CD4-positive, alpha-beta T cell (primary cell): ENCODE results near the gene STOX2. TPM values are rescaled to one million over a fixed set of nuclear protein-coding genes. Genes with fewer than 3 reads are reported as not detected.

ENCODE experiments used
- ATAC-seq: fragments of 200-7000 bp; cut with Tn5 transposase; one replicate; pipeline ENCODE4 v1.10.0; 2022; ENCODE audit warnings: mild to moderate bottlenecking; ENCODE audit not compliant: poor library complexity
- CTCF ChIA-PET: fragments of 350-600 bp; sonication (Branson Sonifier 250); formaldehyde crosslinking; loops from one replicate; lab custom pipeline; 2021; ENCODE audit warnings: antibody characterized with exemption, inconsistent platforms; lab: Charles Lee
- POLR2A ChIA-PET: fragments of 350-600 bp; sonication (Branson Sonifier 250); formaldehyde crosslinking; loops from one replicate; lab custom pipeline; 2021; ENCODE audit warnings: antibody characterized with exemption, inconsistent platforms; lab: Charles Lee
- DNase-seq, 14 experiments: peaks; one replicate each; pipeline ENCODE4 v3.0.0-alpha.2; 2013 to 2020; ENCODE audit warnings: mixed read lengths in 2 of 14
- H3K27ac ChIP-seq, 2 donors: one replicate each; pipeline versions ENCODE4 v1.5.1 to v1.7.0; 2013; ENCODE audit warnings: low read length in 2 of 2, low read depth in 1 of 2, mild to moderate bottlenecking in 1 of 2
- H3K27me3 ChIP-seq, 2 experiments: 1 replicate in 1 of 2; 2 replicates in 1 of 2; pipeline versions ENCODE4 v1.6.1 to v1.7.0; 2013; ENCODE audit warnings: low read length in 2 of 2, control low read depth in 1 of 2, mild to moderate bottlenecking in 1 of 2, moderate library complexity in 1 of 2; ENCODE audit not compliant: insufficient read depth in 2 of 2, control insufficient read depth in 1 of 2
- H3K36me3 ChIP-seq: one replicate; pipeline ENCODE4 v1.6.1; 2013; ENCODE audit warnings: low read length, control low read depth; ENCODE audit not compliant: insufficient read depth
- H3K4me1 ChIP-seq: one replicate; pipeline ENCODE4 v1.6.1; 2013; ENCODE audit warnings: low read length, control low read depth; ENCODE audit not compliant: insufficient read depth
- H3K4me3 ChIP-seq: one replicate; pipeline ENCODE4 v1.5.1; 2013; ENCODE audit warnings: mild to moderate bottlenecking, low read length, moderate library complexity
- H3K9me3 ChIP-seq, 2 experiments: 1 replicate in 1 of 2; 2 replicates in 1 of 2; pipeline versions ENCODE4 v1.6.1 to v1.7.0; 2013; ENCODE audit warnings: low read length in 2 of 2, mild to moderate bottlenecking in 2 of 2, control low read depth in 1 of 2, moderate library complexity in 1 of 2; ENCODE audit not compliant: control insufficient read depth in 1 of 2, insufficient read depth in 1 of 2
- H3K27ac Mint-ChIP-seq: one replicate; pipeline ENCODE4 v1.8.0; 2020; ENCODE audit warnings: mixed read lengths
- H3K27me3 Mint-ChIP-seq: one replicate; pipeline ENCODE4 v1.8.0; 2021; ENCODE audit warnings: mixed read lengths
- H3K36me3 Mint-ChIP-seq: one replicate; pipeline ENCODE4 v1.8.0; 2021; ENCODE audit warnings: low read depth, mixed read lengths
- H3K4me1 Mint-ChIP-seq: one replicate; pipeline ENCODE4 v1.8.0; 2021; ENCODE audit warnings: low read depth, mixed read lengths
- H3K4me3 Mint-ChIP-seq: one replicate; pipeline ENCODE4 v1.8.0; 2020; ENCODE audit warnings: mild to moderate bottlenecking, mixed read lengths
- H3K9me3 Mint-ChIP-seq: one replicate; pipeline ENCODE4 v1.8.0; 2020; ENCODE audit warnings: mixed read lengths
- intact Hi-C, 2 experiments: fragments of 100-400 bp; cut with DNase I in 1 of 2; cut with micrococcal nuclease in 1 of 2; formaldehyde crosslinking; loops; one replicate each; pipeline versions ENCODE4 v1.15.1 to v1.9.0; 2023 to 2025; cut with DNase I, micrococcal nuclease
- total RNA-seq, 174 experiments: library from RNA in 2 of 174; stranded (reverse) in 2 of 174; gene quantifications; one replicate each; pipeline ENCODE4 v1.2.3 and lab custom pipeline; 2021 to 2026
- TF ChIP-seq, protein P1 (sequence below): fragments of 200-600 bp; IDR thresholded peaks from one replicate; pipeline ENCODE4 v1.8.0; 2022; ENCODE audit warnings: antibody characterized with exemption, mild to moderate bottlenecking

STOX2 gene
- total RNA-seq, 2 experiments from 2014 or later, result not detected

DNA sequence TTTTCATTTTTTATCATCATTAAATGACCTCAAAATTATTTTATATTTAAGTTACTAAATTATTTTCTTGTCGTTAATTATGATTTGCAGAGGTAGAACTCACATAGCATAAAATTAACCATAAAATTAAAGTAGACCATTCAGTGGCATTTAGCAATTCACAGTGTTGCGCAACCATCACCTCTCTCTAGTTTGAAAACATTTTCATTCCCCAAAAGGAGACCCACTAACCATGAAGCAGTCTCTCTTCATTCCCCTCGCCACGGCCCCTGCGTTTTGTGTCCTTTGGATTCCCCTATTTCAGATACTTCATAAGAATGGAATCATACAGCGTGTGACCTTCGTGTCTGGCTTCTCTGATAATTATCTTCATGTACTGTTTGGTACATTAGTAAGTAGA, 157.7 kb downstream of the STOX2 start:
- no peaks in the 10 kb centered on the region for H3K9me3 Mint-ChIP-seq
- H3K36me3 Mint-ChIP-seq, result no peaks in the 10 kb centered on the region
- ATAC-seq, result no peak
- no peak overlapping the region for H3K27ac Mint-ChIP-seq
- H3K9me3 ChIP-seq, result no peaks in the 10 kb centered on the region
- H3K4me1 Mint-ChIP-seq, result no peaks in the 10 kb centered on the region
- H3K27me3 Mint-ChIP-seq, result peaks cover 14% of the 10 kb centered on the region
- H3K4me3 ChIP-seq, result no peak overlapping the region
- H3K4me3 Mint-ChIP-seq, result no peak overlapping the region
- TF ChIP-seq, protein P1, sequence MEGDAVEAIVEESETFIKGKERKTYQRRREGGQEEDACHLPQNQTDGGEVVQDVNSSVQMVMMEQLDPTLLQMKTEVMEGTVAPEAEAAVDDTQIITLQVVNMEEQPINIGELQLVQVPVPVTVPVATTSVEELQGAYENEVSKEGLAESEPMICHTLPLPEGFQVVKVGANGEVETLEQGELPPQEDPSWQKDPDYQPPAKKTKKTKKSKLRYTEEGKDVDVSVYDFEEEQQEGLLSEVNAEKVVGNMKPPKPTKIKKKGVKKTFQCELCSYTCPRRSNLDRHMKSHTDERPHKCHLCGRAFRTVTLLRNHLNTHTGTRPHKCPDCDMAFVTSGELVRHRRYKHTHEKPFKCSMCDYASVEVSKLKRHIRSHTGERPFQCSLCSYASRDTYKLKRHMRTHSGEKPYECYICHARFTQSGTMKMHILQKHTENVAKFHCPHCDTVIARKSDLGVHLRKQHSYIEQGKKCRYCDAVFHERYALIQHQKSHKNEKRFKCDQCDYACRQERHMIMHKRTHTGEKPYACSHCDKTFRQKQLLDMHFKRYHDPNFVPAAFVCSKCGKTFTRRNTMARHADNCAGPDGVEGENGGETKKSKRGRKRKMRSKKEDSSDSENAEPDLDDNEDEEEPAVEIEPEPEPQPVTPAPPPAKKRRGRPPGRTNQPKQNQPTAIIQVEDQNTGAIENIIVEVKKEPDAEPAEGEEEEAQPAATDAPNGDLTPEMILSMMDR, result no peak
- H3K27me3 ChIP-seq, result peaks cover 0 to 4% of the 10 kb centered on the region in 2 experiments
- CTCF ChIA-PET, result no interaction called here
- no peaks in the 10 kb centered on the region for H3K36me3 ChIP-seq
- no peak for DNase-seq
- H3K4me1 ChIP-seq, result no peaks in the 10 kb centered on the region
- intact Hi-C loops, result no loop called here
- POLR2A ChIA-PET, result no interaction called here
- H3K27ac ChIP-seq, result no peak overlapping the region

DNA sequence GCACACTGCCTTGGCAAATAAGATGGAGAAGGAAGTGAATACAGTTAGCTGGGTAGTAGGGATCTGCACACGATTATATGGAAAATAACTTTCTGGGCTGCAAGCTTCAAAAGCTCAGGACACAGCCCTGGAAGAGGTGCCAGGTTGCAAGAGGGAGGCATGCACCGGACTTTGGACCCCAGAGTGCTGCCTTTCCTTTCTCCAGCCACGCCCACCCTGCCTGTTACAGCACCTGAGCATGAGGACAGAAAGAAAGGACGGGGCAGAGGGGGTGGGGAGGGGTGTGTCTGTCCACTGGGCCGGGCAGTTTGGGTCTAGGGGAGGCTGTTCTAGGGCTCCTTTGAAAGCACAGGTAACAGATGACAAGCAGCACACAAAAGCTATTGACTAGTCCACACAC, 159.8 kb downstream of the STOX2 start:
- no peaks in the 10 kb centered on the region for H3K9me3 ChIP-seq
- H3K4me1 ChIP-seq, result no peaks in the 10 kb centered on the region
- peaks cover 18% of the 10 kb centered on the region for H3K27me3 Mint-ChIP-seq
- no peak for DNase-seq
- no peaks in the 10 kb centered on the region for H3K36me3 ChIP-seq
- TF ChIP-seq, protein P1, result no peak
- H3K4me3 ChIP-seq, result no peak overlapping the region
- no peaks in the 10 kb centered on the region for H3K4me1 Mint-ChIP-seq
- ATAC-seq, result no peak
- H3K27ac Mint-ChIP-seq, result no peak overlapping the region
- H3K36me3 Mint-ChIP-seq, result no peaks in the 10 kb centered on the region
- no peaks in the 10 kb centered on the region for H3K9me3 Mint-ChIP-seq
- peaks cover 0 to 4% of the 10 kb centered on the region in 2 experiments for H3K27me3 ChIP-seq
- POLR2A ChIA-PET, result no interaction called here
- intact Hi-C loops, result no loop called here
- no peak overlapping the region for H3K4me3 Mint-ChIP-seq
- CTCF ChIA-PET, result no interaction called here
- H3K27ac ChIP-seq, result no peak overlapping the region

DNA sequence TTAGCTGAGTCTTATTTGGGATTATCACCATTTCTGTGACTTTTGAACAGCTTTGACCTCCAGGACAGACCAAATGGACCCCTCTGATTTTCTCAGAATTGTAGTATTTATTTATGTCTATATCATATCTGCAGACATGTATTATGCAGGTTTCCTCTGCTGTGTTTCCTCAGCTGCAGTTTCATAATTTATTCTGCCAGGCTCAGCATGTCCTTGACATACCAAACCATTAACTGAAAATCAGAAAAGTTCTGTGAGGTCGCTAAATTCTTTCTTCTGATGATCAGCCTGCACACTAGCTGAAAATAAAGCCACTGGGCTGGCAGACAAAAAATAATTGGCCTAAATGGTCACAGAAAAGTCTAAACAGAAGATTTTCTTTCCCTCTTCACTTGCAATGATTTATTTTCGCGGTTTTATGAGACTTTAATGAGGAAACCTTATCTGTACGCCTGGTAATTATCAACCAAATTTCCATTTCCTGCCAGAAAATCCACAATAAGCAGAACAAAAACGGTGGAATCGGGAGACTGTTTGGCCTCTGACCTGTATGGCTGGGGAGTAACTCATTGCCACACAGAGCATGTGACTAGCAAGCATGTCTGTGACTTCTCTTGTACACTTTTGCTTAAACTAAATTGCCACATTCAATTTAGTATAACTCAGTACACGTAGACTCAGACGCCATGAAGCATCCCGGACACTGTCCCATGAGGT, 161.6 kb downstream of the STOX2 start:
- ATAC-seq, result no peak
- POLR2A ChIA-PET, result no interaction called here
- H3K4me3 ChIP-seq, result no peak overlapping the region
- intact Hi-C loops, result no loop called here
- peaks cover 2% of the 10 kb centered on the region for H3K9me3 Mint-ChIP-seq
- H3K36me3 ChIP-seq, result no peaks in the 10 kb centered on the region
- peaks cover 0 to 4% of the 10 kb centered on the region in 2 experiments for H3K27me3 ChIP-seq
- no peaks in the 10 kb centered on the region for H3K4me1 Mint-ChIP-seq
- CTCF ChIA-PET, result no interaction called here
- H3K9me3 ChIP-seq, result peaks cover 0 to 2% of the 10 kb centered on the region in 2 experiments
- H3K27ac ChIP-seq, result no peak overlapping the region
- TF ChIP-seq, protein P1, result no peak
- no peaks in the 10 kb centered on the region for H3K36me3 Mint-ChIP-seq
- H3K27ac Mint-ChIP-seq, result no peak overlapping the region
- H3K4me3 Mint-ChIP-seq, result no peak overlapping the region
- peaks cover 22% of the 10 kb centered on the region for H3K27me3 Mint-ChIP-seq
- no peak for DNase-seq
- H3K4me1 ChIP-seq, result no peaks in the 10 kb centered on the region
